GM18517 (cell line): ENCODE data around the gene LRIT2.

Experiments used
- ATAC-seq: cut with Tn5 transposase; IDR thresholded peaks from one replicate; pipeline ENCODE4 v1.9.1; 2021; ENCODE audit warnings: mild to moderate bottlenecking, moderate library complexity; ENCODE audit not compliant: unreplicated experiment

The LRIT2 gene, protein sequence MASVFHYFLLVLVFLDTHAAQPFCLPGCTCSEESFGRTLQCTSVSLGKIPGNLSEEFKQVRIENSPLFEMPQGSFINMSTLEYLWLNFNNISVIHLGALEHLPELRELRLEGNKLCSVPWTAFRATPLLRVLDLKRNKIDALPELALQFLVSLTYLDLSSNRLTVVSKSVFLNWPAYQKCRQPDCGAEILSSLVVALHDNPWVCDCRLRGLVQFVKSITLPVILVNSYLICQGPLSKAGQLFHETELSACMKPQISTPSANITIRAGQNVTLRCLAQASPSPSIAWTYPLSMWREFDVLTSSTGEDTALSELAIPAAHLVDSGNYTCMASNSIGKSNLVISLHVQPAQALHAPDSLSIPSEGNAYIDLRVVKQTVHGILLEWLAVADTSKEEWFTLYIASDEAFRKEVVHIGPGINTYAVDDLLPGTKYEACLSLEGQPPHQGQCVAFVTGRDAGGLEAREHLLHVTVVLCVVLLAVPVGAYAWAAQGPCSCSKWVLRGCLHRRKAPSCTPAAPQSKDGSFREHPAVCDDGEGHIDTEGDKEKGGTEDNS

DNA sequence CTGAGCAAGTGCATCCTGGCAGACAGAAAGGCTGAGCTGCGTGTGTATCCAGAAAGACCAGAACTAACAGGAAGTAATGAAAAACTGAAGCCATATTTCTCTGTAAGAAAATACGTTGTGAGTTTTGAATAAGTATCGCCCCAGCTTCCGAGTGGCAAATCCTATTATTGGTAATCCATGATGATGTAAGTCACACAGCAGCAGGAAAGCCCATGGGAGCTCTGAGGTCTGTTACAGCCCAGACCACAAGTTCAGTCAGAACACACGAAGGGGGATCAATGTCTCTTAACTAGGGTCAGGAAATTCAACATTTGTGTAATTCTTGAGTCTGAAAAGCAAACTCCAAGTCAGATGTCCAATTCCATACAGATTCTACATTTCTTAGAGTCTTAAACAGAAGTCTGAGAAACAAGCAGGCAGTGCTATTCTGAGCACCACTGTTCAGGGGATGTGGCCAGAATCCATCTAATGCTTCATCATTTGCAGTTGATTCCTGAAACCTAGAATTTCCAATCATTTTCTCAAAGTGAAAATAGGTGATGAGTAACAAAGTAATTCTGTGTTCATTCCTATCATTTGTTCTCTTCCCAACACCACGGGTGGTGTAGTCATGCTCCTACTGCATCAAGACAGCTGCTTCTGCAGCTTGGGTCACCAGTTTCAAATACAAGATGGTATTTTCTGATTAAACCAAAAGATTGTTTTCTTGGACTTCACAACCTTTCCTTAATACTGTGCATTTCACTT is at the start of gene LRIT2:
TSS of gene LRIT2 (minus strand) at position 118 of the 747 bp plus-strand sequence. CDS start at position 94, 24 bp downstream.
- ATAC-seq, result no peak

DNA sequence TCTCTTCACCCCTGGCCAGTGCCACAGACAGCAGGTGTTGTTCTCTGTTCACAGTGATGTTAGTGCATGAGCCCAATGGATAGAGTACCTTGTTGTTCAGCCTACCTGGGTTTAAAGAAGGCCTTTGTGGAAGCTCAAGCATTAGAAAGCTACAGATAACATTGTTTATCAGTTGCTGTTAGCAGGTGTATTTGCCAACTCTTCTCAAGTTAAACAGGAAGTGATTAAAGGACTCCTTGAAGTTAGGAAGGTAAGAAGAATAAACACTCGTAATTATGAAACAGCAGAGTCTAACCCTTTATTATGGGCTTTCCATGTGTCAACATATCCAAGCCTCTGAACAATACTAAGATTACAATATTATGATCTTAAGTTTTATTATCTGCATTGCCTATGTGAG is 45.4 kb upstream of the LRIT2 start:
- no peak for ATAC-seq

DNA sequence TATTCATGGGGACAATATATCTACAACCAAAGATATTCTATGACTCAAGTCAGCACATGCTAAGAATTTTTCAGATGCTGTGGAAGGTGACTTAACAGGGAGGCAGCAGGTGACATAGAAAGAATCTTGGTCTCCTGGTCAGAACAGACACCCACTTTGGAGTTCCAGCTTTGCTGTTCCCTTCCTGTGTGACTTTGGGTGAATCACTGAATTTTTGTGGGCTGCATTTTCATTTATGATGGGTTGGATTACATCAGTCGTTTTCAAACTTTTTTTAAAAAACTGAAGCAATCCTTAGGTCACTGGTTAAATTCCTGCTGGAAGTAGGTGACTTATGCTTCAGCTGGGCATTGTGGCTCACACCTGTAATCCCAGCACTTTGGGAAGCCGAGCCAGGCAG is 44.4 kb upstream of the LRIT2 start:
- ATAC-seq, result no peak

DNA sequence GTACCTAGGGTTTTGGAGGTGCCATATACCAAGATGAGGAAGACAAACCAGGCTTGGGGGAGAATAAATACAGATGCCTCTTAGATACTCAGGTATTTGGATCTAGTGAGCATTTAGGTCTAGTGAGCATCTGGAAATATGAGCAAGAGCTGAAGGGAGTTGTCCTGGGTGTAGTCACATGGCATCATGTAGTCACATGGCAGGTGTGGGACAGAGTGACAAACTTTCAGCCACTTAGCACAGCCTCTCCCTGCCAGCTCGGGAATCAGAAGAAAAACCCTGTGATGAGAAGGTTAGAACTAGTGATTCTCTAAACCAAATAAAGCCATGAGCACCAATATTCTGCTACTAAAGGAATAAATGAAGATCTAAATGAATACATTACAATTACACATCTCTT is 43.8 kb upstream of the LRIT2 start:
- ATAC-seq, result no peak

DNA sequence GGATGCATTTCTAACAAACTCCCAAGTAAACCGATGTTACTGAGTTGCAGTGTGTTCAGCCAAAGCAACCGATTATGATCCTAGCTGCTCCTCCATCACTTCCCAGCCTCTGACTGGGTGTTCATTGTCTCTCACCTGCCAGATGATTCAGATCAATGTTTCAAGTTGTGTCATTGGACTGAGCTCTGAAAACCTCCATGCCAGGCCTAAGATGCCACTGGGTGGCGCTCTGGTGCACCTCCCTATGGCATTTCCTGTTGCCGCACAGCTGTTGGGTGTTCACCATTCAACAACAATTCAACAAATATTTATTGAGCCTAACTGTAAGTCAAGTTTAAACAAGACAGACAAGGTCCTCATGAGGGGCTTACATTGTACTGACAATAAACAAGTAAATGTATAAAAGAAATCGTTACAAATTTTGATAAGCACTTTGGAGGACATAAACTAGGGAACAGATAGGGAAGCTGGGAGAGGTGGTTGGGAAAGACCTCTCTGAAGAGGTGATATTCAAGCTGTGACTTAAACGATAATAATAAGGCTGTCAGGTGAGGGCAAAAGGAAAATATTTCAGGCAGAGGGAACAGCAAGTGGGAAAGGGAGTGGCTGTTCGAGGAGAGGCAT is 42.3 kb upstream of the LRIT2 start:
- ATAC-seq, result peak; percentile 61

DNA sequence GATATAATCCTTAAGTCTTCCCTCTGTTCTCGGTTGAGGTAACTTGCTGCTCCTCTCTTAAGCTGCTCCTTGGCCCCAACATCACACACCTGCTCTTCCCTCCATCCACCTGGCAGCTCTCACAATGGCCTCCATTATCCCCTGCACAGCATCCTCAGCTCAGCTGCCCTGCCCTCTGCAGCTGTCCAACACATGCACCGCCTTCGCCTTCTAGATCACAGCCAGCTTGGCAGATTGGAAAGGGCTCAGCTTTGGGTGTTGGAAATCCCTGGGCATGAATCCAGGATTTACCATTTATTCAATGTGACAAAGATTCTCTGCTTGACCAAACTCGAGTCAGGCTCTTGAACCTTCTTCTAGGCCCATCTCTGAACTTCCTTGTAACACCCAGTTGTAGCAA is 40.1 kb upstream of the LRIT2 start:
- no peak for ATAC-seq

DNA sequence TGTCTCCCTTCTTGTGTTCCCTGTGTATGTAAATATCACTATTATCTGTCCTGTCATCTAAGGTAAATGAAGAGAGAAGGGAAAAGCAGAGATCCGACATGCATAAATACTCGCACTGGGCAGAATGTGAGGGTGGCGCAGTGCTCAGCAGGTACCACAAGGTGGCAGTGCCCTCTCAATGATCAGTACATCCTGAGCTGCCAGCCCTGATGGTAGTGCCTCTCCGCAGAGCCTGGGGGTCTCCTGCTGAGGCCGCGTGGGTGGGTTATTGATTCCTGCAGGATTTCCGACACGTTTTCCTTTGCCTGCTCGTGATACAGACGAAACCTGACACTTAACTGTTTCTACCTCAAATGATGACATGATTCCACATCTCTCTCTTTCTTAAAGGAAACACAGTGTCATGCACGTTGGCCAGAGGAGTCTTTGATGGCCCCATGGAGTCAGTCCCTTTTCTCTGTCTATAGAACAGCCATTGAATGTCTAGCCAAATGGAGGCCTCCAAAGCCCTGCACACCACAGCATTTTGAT is 39.3 kb upstream of the LRIT2 start:
- ATAC-seq, result peak; percentile 86

DNA sequence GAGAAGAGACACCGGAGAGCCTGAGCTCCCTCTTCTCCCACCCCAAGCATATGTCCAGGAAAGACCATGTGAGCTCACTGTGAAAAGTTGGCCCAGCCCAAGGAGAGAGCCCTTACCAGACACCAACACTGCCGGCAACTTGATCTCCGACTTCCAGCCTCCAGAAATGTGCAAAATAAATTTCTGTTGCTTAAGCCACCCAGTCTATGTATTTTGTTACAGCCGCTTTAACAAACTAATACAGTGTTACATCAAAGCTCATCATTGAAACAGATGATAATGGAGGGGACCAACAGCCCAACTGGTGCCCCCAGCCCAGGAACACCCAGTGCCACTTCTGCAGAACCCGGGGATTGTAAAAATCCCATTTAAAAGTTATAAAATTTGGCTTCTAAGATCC is 38.4 kb upstream of the LRIT2 start:
- no peak for ATAC-seq

DNA sequence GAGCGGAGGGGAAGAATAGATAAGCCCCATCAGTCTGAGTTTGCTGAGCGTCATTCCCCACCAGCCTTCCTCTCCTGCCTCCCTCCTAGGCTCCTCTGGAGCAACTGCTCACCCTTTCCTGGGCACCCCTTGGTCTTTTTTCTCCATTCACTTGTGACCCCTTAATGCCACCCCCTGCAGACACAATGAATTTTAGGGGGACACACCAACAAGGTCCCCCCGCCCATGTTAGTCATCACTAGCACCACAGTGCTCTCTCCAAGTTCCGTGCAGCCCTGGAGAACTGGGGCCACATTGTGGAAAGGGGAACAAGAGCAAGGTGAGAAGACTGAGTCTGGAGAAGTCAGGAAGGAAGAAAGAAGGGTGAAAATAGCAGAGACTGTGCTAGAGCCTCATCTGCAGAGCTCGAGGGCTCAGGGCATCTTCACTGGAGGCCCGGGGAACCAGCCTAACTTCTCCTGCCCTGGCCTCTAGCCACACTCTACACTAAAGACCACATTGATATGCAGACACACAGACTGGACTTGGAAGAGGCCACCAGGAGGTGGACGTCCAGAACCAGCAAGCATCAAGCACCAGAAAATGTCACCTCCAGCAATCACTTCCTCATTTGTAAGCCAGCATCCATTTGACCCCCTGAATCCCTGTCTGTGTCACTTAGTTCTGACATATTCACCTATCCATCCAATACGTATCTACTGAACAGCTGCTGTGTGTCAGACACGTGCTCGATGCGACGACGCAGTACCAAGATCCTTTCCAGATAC is 37.0 kb upstream of the LRIT2 start:
- no peak for ATAC-seq

DNA sequence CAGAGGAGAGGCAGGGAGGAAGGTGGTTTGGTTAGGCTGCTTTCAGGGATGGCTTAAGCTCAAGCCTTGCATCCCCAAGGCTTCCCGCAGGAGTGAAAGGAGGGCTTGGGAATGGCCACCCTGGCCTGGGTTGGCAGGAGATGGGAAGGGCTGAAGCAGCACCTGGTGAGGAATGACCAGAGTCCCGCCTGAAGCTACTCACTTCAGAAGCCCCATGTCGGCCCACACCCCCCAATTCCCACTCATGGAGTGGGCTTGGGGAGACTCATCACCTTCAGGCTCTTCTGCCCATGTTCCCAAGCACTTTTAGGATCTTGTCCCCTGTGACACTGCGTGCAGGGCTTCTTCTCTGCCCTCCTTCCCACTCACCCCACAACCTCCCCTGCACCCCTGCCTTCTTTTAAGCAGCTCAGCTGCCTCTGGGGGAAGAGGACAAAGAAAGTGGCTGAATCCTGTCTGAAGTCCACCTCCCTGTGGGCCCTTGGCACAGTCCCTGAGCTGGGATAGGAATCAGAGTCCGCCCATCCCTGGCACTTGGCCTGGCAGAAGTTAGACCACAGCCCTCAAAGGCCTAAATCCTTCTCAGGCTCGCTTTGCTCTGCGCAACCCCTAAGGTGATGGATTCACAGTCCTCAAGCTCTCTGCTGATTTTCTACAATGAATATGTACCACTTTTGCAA is 36.0 kb upstream of the LRIT2 start:
- no peak for ATAC-seq

DNA sequence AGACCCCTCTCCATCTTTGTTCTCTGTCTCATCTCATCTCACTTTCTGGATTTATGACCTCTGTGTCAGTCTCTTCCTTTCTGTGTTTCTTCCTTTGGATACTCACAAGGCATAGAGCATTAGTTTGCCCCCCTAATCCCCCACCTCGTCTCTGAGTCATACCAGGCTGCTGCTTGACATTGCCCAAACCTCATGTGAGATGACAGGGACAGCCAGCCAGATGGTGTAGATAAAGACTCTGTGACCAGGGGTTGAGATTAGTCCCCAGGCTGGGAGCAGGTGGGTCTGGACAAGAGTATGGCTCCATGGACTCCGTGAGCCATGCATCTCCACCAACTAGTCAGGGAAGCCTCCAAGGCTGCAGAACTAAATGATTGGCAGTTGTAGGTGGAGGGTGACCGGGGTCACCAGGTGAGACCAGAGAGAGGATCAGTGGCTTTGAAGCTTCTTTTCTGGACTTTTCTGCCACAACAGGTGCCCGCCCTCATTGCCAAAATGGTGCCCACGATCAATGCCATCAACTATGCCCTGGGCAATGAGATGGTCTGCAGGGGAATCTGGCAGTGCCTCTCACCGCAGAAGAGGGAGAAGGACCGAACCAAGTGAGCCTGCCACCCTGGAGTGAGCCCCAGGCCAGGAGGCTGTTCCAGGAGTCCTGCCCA is 32.8 kb upstream of the LRIT2 start:
- no peak for ATAC-seq

DNA sequence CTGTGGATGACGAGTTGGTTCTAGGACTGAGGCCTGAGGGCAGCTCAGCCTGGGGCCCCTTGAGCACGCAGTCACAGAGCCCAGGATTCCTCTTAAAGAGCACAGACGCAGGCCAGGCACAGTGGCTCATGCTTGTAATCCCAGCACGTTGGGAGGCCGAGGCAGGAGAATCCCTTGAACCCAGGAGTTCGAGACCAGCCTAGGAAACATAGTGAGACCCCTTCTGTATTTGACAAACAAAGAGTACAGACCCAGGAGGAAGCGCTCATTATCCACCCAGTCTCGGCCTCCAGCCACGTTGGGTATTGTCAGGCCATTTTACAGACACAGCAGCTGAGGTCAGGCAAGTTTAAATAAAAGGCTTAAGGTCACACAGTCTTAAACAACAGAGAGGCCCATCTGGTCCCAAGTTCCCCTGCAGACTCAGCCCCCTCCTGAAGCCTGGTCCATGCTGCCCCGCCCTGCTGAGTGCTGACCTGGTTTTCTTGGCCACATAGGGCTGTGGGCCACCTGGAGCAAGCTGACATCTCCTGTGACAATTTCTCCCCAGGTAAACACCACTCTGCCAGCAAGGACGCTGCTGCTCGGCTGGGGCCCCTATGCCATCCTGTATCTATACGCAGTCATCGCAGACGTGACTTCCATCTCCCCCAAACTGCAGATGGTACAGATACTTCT is 32.1 kb upstream of the LRIT2 start:
- no peak for ATAC-seq

DNA sequence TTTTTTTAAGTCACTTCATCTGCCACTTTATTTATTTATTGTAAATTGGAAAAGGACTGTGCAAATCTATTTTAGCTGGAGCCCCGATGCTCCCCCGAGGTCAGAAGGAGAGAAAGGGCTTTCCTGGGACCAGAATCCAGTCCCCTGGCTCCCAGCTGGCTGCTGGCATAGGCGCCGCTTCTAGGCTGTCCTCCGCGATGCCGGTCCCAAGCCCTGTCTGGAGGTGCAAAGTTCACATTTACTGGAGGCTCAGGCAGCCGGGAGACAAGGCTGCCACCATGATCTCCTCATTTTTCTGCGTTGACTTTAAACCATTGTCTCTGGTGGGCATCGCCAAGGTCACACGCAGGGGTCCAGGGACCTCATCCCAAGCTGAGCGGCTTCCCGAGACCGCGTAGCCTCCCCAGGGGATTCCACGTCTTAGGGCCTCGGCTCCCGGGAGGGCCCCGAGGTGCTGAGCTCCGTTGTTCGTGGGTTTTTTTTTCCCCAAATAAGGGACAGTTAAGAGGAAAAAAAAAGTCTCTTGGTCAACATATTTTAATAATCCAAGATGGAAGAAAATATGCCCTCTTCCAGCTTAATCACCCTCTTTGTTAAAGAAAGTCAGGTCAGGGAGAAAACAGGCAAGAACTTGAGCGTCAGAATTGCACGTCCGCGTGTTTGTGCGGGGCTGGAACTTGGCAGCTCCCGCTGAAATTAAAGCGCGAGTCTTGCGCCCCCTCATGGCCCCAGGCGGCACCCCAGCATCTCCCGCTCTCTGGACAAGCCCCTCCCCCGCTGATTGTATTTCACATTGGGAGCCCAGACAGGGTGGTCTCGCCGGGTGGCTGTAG is 31.4 kb upstream of the LRIT2 start:
- no peak for ATAC-seq

DNA sequence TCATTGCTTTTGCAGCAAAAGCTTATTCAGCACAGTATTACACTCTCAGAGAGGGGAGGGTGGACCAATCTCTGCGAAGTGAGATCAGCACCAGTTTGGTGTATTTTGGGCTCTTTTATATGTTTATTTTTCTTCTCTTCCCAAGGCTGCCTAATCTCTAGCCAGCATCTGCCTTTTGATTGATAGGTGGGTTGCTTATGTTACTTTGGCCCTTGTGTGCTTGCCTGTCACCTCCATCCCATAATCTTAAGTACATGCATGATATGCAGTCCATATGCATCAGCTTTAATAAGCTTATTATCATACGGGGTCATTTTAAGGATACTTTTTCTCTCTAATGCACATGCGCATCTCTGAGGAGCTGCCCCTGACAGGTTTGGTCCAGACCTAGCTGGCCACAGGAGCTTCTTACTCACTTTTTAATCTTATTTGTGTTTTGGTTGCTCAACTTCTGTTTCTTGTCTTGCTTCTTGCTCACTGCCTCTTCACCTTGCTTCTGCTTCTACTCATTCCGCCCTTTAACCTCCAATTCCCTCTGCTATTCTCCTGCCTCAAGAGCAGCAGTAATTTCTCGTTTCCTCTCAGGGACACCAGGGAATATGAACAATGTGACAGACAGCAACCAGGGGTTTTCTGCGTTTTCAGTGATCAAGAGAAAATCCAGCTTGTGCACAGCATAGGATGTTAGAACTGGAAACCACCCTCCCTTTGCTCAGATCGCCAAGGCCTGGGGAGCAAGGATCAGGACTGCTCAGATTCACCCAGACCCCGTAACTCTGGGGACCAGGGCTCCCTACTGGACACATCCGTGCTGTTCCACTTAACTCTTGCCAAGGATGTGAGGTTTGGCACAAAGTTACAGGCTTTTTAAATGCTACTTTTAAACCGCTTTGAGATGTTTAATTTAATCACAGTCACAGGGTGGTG is 29.5 kb upstream of the LRIT2 start:
- ATAC-seq, result no peak

DNA sequence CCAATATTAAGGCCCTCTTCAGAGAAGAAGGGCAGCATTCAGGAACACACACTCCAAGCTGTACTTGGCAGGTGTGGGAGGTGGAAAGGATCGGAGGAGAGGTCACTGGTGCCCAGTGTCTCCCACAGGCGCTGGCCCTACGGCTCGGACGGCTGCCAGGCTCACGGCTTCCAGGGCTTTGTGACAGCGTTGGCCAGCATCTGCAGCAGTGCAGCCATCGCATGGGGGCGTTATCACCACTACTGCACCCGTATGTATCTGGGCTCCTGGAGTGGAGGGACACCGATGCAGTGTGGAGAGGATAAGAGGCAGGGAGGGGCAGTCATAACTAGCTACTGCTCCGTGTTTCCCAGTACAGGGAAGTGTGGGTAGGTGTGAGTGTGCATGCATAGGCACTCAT is 23.4 kb upstream of the LRIT2 start:
- no peak for ATAC-seq

DNA sequence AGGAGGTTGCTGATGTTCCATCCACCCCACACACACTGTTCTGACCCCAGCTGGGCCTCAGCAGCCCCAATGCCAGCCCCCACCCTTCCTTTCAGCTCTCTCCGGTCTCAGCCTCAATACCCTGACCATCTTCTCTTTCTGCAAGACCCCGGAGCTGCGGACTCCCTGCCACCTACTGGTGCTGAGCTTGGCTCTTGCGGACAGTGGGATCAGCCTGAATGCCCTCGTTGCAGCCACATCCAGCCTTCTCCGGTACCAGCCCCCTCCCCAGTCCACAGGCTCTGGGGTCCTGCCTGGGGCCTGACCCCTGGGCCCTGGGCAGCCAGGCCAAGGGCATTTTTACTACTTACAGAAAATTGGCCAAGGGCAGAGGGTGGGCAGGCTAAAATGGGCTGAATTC is 22.2 kb upstream of the LRIT2 start:
- ATAC-seq, result no peak

DNA sequence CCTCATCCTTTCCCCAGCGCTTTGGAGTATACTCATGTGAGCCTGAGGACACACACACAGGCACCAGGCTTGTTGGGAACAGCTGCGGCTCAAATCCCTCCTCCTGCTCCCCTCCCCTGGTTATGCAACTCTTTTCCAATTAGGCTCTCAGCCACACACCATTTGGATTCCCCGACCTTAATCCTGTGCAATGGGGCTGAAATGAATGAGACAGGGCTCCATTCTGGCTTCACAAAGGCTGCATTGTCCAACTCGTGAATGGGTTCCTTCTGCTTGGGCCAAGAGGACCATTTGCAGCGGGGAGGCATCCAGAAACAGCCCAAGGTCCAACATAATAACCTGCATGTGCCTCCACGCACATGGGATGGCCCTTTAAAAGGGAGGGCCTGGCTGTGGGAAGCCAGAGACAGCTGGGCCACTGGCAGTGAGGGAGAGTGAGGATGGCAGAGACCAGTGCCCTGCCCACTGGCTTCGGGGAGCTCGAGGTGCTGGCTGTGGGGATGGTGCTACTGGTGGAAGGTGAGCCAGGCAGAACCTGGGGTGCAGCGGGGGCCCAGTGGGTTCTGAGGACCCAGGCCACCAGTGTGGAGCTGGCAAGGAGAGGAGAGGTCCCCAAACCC is 19.4 kb upstream of the LRIT2 start, which contains the start of gene RGR:
TSS of gene RGR (plus strand) at position 403 of the 620 bp plus-strand sequence. CDS start at position 441, 38 bp downstream.
- ATAC-seq, result no peak
